IMR-90 (cell line): Measurements from ENCODE around the gene KIF12. TPM values are rescaled to one million over a fixed set of nuclear protein-coding genes. Genes with fewer than 3 reads are reported as not detected.

ENCODE experiments used
- ATAC-seq: fragments of 200-7000 bp; cut with Tn5 transposase; 2 replicates; pipeline ENCODE4 v1.9.1; 2020; ENCODE audit warnings: low read depth, mild to moderate bottlenecking, moderate library complexity
- BruUV-seq: library from RNA; stranded (reverse); fragments of 400-500 nt; replicated peaks from 2 replicates; lab custom pipeline; 2021; lab: Mats Ljungman, UMichigan
- CTCF ChIA-PET: fragments of 300-600 bp; formaldehyde crosslinking; extraction: SDS; loops from one replicate; lab custom pipeline; 2021; ENCODE audit warnings: antibody characterized with exemption; lab: Yijun Ruan, JAX
- POLR2A ChIA-PET: fragments of 300-600 bp; sonication (Branson Sonifier 250); formaldehyde crosslinking; loops from one replicate; lab custom pipeline; 2022; ENCODE audit warnings: antibody characterized with exemption; ENCODE audit not compliant: unreplicated experiment; lab: Charles Lee
- DNase-seq: peaks from one replicate; pipeline ENCODE4 v3.0.0; 2013
- H2AFZ ChIP-seq: replicated peaks from 2 replicates; pipeline ENCODE3; 2013; ENCODE audit warnings: low read length, mild to moderate bottlenecking; ENCODE audit not compliant: poor library complexity
- H2AK5ac ChIP-seq: 2 replicates; pipeline ENCODE4 v1.6.1; 2013; ENCODE audit warnings: low read depth, low read length, inconsistent platforms
- H2AK9ac ChIP-seq: replicated peaks from 2 replicates; pipeline ENCODE3; 2013; ENCODE audit warnings: mild to moderate bottlenecking, low read depth, low read length, moderate library complexity; ENCODE audit not compliant: poor library complexity
- H2BK120ac ChIP-seq: 2 replicates; pipeline ENCODE4 v1.6.1; 2013; ENCODE audit warnings: low read depth, low read length, inconsistent platforms
- H2BK15ac ChIP-seq: 3 replicates; pipeline ENCODE4 v1.6.1; 2013; ENCODE audit warnings: low read depth, low read length, inconsistent platforms
- H2BK20ac ChIP-seq: 2 replicates; pipeline ENCODE4 v1.6.1; 2013; ENCODE audit warnings: low read depth, mild to moderate bottlenecking, inconsistent platforms, low read length, moderate library complexity
- H2BK5ac ChIP-seq: 2 replicates; pipeline ENCODE4 v1.6.1; 2013; ENCODE audit warnings: mild to moderate bottlenecking, low read depth, low read length, inconsistent platforms; ENCODE audit not compliant: poor library complexity, severe bottlenecking
- H3K14ac ChIP-seq: replicated peaks from 2 replicates; pipeline ENCODE4 v1.6.1; 2013; ENCODE audit warnings: low read depth, low read length, inconsistent platforms
- H3K18ac ChIP-seq: 2 replicates; pipeline ENCODE4 v1.6.1; 2013; ENCODE audit warnings: low read depth, low read length, control low read depth
- H3K23ac ChIP-seq: 2 replicates; pipeline ENCODE4 v1.6.1; 2013; ENCODE audit warnings: low read depth, low read length, inconsistent platforms
- H3K27ac ChIP-seq: 2 replicates; pipeline ENCODE4 v1.5.1; 2013; ENCODE audit warnings: mild to moderate bottlenecking, control low read depth, low read length; ENCODE audit not compliant: insufficient read depth
- H3K27me3 ChIP-seq: 2 replicates; pipeline ENCODE4 v1.6.1; 2013; ENCODE audit warnings: low read length; ENCODE audit not compliant: control insufficient read depth, insufficient read depth
- H3K36me3 ChIP-seq: 2 replicates; pipeline ENCODE4 v1.6.1; 2013; ENCODE audit warnings: low read length, mixed read lengths; ENCODE audit not compliant: control insufficient read depth, insufficient read depth
- H3K4ac ChIP-seq: 2 replicates; pipeline ENCODE4 v1.6.1; 2013; ENCODE audit warnings: low read depth, low read length, inconsistent platforms
- H3K4me1 ChIP-seq: 2 replicates; pipeline ENCODE4 v1.6.1; 2013; ENCODE audit warnings: low read length, mixed read lengths; ENCODE audit not compliant: control insufficient read depth, insufficient read depth
- H3K4me2 ChIP-seq: 2 replicates; pipeline ENCODE4 v1.6.1; 2013; ENCODE audit warnings: low read depth, mild to moderate bottlenecking, control low read depth, low read length, moderate library complexity
- H3K4me3 ChIP-seq: 2 replicates; pipeline ENCODE4 v1.5.1; 2013; ENCODE audit warnings: low read depth, mild to moderate bottlenecking, control low read depth, low read length, moderate library complexity; ENCODE audit not compliant: insufficient read depth
- H3K56ac ChIP-seq: 2 replicates; pipeline ENCODE4 v1.6.1; 2013; ENCODE audit warnings: low read length, inconsistent platforms; ENCODE audit not compliant: insufficient read depth; ENCODE audit errors: extremely low read depth
- H3K79me1 ChIP-seq, 2 experiments: 2 replicates each; pipeline ENCODE4 v1.6.1; 2013; ENCODE audit warnings: low read length in 2 of 2, inconsistent platforms in 1 of 2, low read depth in 1 of 2
- H3K9ac ChIP-seq: 2 replicates; pipeline ENCODE4 v1.6.1; 2013; ENCODE audit warnings: low read depth, low read length, control low read depth
- H3K9me1 ChIP-seq: 2 replicates; pipeline ENCODE4 v1.6.1; 2013; ENCODE audit warnings: low read length, inconsistent platforms; ENCODE audit not compliant: insufficient read depth
- H3K9me3 ChIP-seq: 2 replicates; pipeline ENCODE4 v1.6.1; 2013; ENCODE audit warnings: low read length; ENCODE audit not compliant: control insufficient read depth, insufficient read depth
- H4K20me1 ChIP-seq: 2 replicates; pipeline ENCODE4 v1.6.1; 2013; ENCODE audit warnings: low read length, inconsistent platforms; ENCODE audit not compliant: insufficient read depth
- H4K5ac ChIP-seq: 2 replicates; pipeline ENCODE4 v1.6.1; 2013; ENCODE audit warnings: mild to moderate bottlenecking, low read depth, low read length, control low read depth
- H4K8ac ChIP-seq, 2 experiments: 2 replicates each; pipeline ENCODE4 v1.6.1; 2013; ENCODE audit warnings: low read depth in 2 of 2, low read length in 2 of 2, control low read depth in 1 of 2, inconsistent platforms in 1 of 2
- H4K91ac ChIP-seq: 2 replicates; pipeline ENCODE4 v1.6.1; 2013; ENCODE audit warnings: low read depth, low read length, inconsistent platforms; ENCODE audit not compliant: insufficient read depth
- BHLHE40 ChIP-seq: fragments of 150-350 bp; IDR thresholded peaks from 2 replicates; pipeline ENCODE4 v1.6.1; 2016; ENCODE audit warnings: mild to moderate bottlenecking, low read depth, low read length
- CEBPB ChIP-seq: IDR thresholded peaks from 2 replicates; pipeline ENCODE4 v1.6.1; 2012; ENCODE audit warnings: low read depth, low read length, improper control_type of control experiment
- CHD1 ChIP-seq: IDR thresholded peaks from 2 replicates; pipeline ENCODE4 v1.6.1; 2012; ENCODE audit warnings: low read depth, low read length, improper control_type of control experiment
- CTCF ChIP-seq: conservative IDR thresholded peaks from 2 replicates; pipeline ENCODE4 v1.5.1; 2012; ENCODE audit warnings: mild to moderate bottlenecking, low read depth, low read length, improper control_type of control experiment
- ELK1 ChIP-seq: fragments of 150-350 bp; IDR thresholded peaks from 2 replicates; pipeline ENCODE4 v1.6.1; 2016; ENCODE audit warnings: low read depth, mild to moderate bottlenecking, low read length, moderate library complexity, borderline replicate concordance
- FOS ChIP-seq: fragments of 150-350 bp; IDR thresholded peaks from 2 replicates; pipeline ENCODE4 v1.6.1; 2016; ENCODE audit warnings: low read depth, low read length
- MAFK ChIP-seq: IDR thresholded peaks from 2 replicates; pipeline ENCODE4 v1.6.1; 2012; ENCODE audit warnings: low read depth, low read length, improper control_type of control experiment
- MAZ ChIP-seq: IDR thresholded peaks from 2 replicates; pipeline ENCODE4 v1.6.1; 2012; ENCODE audit warnings: low read depth, mild to moderate bottlenecking, low read length, improper control_type of control experiment, moderate library complexity, borderline replicate concordance
- MXI1 ChIP-seq: IDR thresholded peaks from 2 replicates; pipeline ENCODE4 v1.6.1; 2012; ENCODE audit warnings: low read depth, mild to moderate bottlenecking, low read length, moderate library complexity, borderline replicate concordance
- NFE2L2 ChIP-seq: fragments of 150-350 bp; IDR thresholded peaks from 2 replicates; pipeline ENCODE4 v1.6.1; 2016; ENCODE audit warnings: low read depth, mild to moderate bottlenecking, low read length
- POLR2A ChIP-seq: IDR thresholded peaks from 2 replicates; pipeline ENCODE4 v1.6.1; 2012; ENCODE audit warnings: mild to moderate bottlenecking, low read depth, low read length
- RAD21 ChIP-seq: IDR thresholded peaks from 2 replicates; pipeline ENCODE4 v1.6.1; 2012; ENCODE audit warnings: low read length, improper control_type of control experiment
- RCOR1 ChIP-seq: IDR thresholded peaks from 2 replicates; pipeline ENCODE4 v1.6.1; 2012; ENCODE audit warnings: mild to moderate bottlenecking, low read length, improper control_type of control experiment; ENCODE audit not compliant: insufficient replicate concordance
- RFX5 ChIP-seq: IDR thresholded peaks from 2 replicates; pipeline ENCODE4 v1.8.0; 2012; ENCODE audit warnings: low read depth, mild to moderate bottlenecking, low read length, moderate library complexity
- SMC3 ChIP-seq: fragments of 150-350 bp; IDR thresholded peaks from 2 replicates; pipeline ENCODE4 v1.6.1; 2016; ENCODE audit warnings: low read depth, mild to moderate bottlenecking, antibody characterized with exemption, low read length, moderate library complexity
- USF2 ChIP-seq: fragments of 150-350 bp; IDR thresholded peaks from 2 replicates; pipeline ENCODE4 v1.6.1; 2017; ENCODE audit warnings: mild to moderate bottlenecking, antibody characterized with exemption, low read length, low read depth
- WGBS, 2 experiments: methylation state at CpG; one replicate each; pipeline versions ENCODE4 v1.1.5 to v1.1.7; 2013; ENCODE audit warnings: missing lambda C conversion rate in 2 of 2; ENCODE audit not compliant: insufficient read length in 1 of 2; ENCODE audit errors: extremely low coverage in 2 of 2; 5-methylcytosine and 5-hydroxymethylcytosine counted together
- dilution Hi-C: fragments of 300-500 bp; cut with HindIII; formaldehyde crosslinking; loops from one replicate; pipeline ENCODE4 v1.14.3; 2018; ENCODE audit warnings: low sequenced_read_pairs; ENCODE audit not compliant: unreplicated experiment
- in situ Hi-C: fragments of 300-500 bp; cut with MboI; formaldehyde crosslinking; loops from 3 replicates; pipeline ENCODE4 v1.14.3; 2019; ENCODE audit warnings: low sequenced_read_pairs, inconsistent platforms, mixed read lengths
- intact Hi-C: fragments of 100-400 bp; cut with micrococcal nuclease; formaldehyde crosslinking; loops from 2 replicates; pipeline ENCODE4 v1.10.0; 2022
- polyA plus RNA-seq, 3 experiments: library from polyadenylated mRNA; depleted of rRNA; stranded (reverse); fragments of >200 nt; gene quantifications; 2 replicates each; pipeline ENCODE4 v1.2.3, GENCODE V29; 2012; ENCODE audit warnings: low replicate concordance in 1 of 3
- total RNA-seq: library from RNA; depleted of rRNA; stranded (reverse); fragments of >200 nt; gene quantifications from 2 replicates; pipeline ENCODE4 v1.2.3, GENCODE V29; 2012

KIF12 gene
- total and polyA plus RNA-seq, 2 of the 4 experiments (the other 2 are of a cell fraction) = not detected

- H3K27ac ChIP-seq = no peak overlapping the region
- no peak overlapping the region for H2AK9ac ChIP-seq
- no peak overlapping the region for H2AFZ ChIP-seq
- no peak overlapping the region for H3K9ac ChIP-seq
- H3K4ac ChIP-seq = no peak overlapping the region
- WGBS, 2 experiments = no CpG with 5 or more reads among the region's 1 CpG
- H3K9me1 ChIP-seq = no peaks in the 10 kb centered on the region
- peaks cover 57% of the 10 kb centered on the region for H3K27me3 ChIP-seq
- H4K5ac ChIP-seq = no peak overlapping the region
- H3K4me2 ChIP-seq = no peak overlapping the region
- no peak overlapping the region for H2BK5ac ChIP-seq
- H2AK5ac ChIP-seq = no peak overlapping the region
- no peak overlapping the region for H3K56ac ChIP-seq
- no peaks in the 10 kb centered on the region for H3K36me3 ChIP-seq
- CTCF ChIA-PET = interaction anchor here (0.7 to 2.6 kb wide), 2 partner anchors 17 to 37 kb away, joined by 3 to 6 read pairs; no protein-coding TSS in a partner anchor
- no TSS peak for BruUV-seq
- no peak overlapping the region for H2BK20ac ChIP-seq
- peaks cover 16% of the 10 kb centered on the region for H3K9me3 ChIP-seq
- POLR2A ChIA-PET = no interaction called here
- H2BK15ac ChIP-seq = no peak overlapping the region
- no peak overlapping the region for H4K8ac ChIP-seq
- DNase-seq (no peak), ATAC-seq (no peak)
- no peaks in the 10 kb centered on the region for H4K20me1 ChIP-seq
- in situ Hi-C loops = no loop called here
- no peak for TF ChIP-seq MAZ
- no peak for TF ChIP-seq BHLHE40
- TF ChIP-seq CHD1 = no peak
- TF ChIP-seq RCOR1 = no peak
- TF ChIP-seq NFE2L2 = no peak
- no peak for TF ChIP-seq CEBPB
- TF ChIP-seq SMC3 = no peak
- TF ChIP-seq ELK1 = no peak
- TF ChIP-seq POLR2A = no peak
- TF ChIP-seq MXI1 = no peak
- TF ChIP-seq FOS = no peak
- TF ChIP-seq MAFK = no peak
- no peak for TF ChIP-seq RAD21
- TF ChIP-seq CTCF = no peak
- TF ChIP-seq RFX5 = no peak
- no peak for TF ChIP-seq USF2
- H3K23ac ChIP-seq = no peak overlapping the region
- no peaks in the 10 kb centered on the region for H3K79me1 ChIP-seq
- no peak overlapping the region for H3K14ac ChIP-seq
- H3K4me1 ChIP-seq = no peaks in the 10 kb centered on the region
- no peak overlapping the region for H2BK120ac ChIP-seq
- no peak overlapping the region for H4K91ac ChIP-seq
- H3K18ac ChIP-seq = no peak overlapping the region
- no peak overlapping the region for H3K4me3 ChIP-seq
- dilution Hi-C loops = no loop called here
- intact Hi-C loops = no loop called here
Measured at GRCh38 chr9:114100536-114100935, 1.4 kb upstream of the KIF12 start.
